ENCODE results near the gene FXYD7. TPM values are rescaled to one million over a fixed set of nuclear protein-coding genes. Genes with fewer than 3 reads are reported as not detected.

Gene FXYD7
- polyA plus RNA-seq, 1 donor (not counting 4 experiments of a cell fraction or from before 2014, with no cell fraction given) = not detected

DNA sequence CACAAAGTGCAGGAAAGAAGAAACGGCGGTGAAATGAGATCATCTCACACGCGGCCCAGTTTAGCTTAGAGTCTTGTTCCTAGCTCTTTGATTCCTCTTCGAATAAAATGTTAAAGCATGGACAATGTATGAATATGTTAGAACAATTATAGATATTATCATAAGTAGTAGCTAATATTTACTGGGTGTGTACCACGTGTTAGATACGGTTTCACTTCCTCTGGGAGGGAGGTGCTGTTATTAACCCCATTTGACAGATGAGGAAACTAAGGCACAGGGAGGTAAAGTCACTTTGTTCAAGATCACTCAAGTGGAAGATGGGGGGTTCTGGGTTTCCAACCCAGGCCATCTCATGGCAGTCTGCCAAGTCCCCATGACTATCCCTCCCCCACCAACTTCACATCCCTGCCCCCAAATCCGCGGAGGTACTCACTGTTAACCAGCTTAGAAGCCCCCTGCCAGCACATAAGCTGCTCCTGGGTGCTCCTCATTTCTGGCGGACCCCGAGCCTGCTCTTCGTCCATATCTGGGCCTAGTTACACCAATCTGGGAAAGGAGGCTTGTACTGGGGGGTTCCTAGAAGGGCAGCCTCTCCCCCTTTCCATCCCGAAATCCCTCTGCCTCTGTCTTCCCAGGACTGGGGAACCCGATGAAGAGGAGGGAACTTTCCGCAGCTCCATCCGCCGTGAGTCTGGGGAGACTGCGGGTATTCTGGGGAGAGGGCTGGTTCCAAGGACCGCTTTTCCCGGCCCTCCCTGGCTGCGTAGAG is 1.0 kb upstream of the FXYD7 start:
- dilution Hi-C loops (cut with MboI; ENCODE audit: extremely low pct_ligation_motif_present, low sequenced_read_pairs) = no loop called here
- no peaks in the 10 kb centered on the region for H3K9me1 ChIP-seq (ENCODE audit: control insufficient read depth, extremely low read depth, insufficient read depth, low read length)
- no peak overlapping the region for H2AFZ ChIP-seq (ENCODE audit: control insufficient read depth, low read length)
- no peak overlapping the region for H3K9ac ChIP-seq (ENCODE audit: control insufficient read depth, extremely low read depth, insufficient read depth, low read length)
- FAIRE-seq (peak; percentile 20), DNase-seq (ENCODE audit: low read depth, low spot score) (no peak)
- peak; percentile 40 for TF ChIP-seq EZH2 (IDR thresholded peaks at IDR 0.05; ENCODE audit: low read length)
- TF ChIP-seq, protein P1, sequence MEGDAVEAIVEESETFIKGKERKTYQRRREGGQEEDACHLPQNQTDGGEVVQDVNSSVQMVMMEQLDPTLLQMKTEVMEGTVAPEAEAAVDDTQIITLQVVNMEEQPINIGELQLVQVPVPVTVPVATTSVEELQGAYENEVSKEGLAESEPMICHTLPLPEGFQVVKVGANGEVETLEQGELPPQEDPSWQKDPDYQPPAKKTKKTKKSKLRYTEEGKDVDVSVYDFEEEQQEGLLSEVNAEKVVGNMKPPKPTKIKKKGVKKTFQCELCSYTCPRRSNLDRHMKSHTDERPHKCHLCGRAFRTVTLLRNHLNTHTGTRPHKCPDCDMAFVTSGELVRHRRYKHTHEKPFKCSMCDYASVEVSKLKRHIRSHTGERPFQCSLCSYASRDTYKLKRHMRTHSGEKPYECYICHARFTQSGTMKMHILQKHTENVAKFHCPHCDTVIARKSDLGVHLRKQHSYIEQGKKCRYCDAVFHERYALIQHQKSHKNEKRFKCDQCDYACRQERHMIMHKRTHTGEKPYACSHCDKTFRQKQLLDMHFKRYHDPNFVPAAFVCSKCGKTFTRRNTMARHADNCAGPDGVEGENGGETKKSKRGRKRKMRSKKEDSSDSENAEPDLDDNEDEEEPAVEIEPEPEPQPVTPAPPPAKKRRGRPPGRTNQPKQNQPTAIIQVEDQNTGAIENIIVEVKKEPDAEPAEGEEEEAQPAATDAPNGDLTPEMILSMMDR (optimal IDR thresholded peaks at IDR 0.05 in 1 of 3, IDR thresholded peaks at IDR 0.05 in 1 of 3, conservative IDR thresholded peaks at IDR 0.05 in 1 of 3; ENCODE audit: extremely low read depth in 1 of 3, insufficient read depth in 2 of 3, low read length in 3 of 3) = no peak
- peaks cover 24% of the 10 kb centered on the region for H3K4me1 ChIP-seq (ENCODE audit: control insufficient read depth, extremely low read depth, insufficient read depth, low read length)
- no peaks in the 10 kb centered on the region for H3K79me2 ChIP-seq (ENCODE audit: control insufficient read depth, insufficient read depth, low read length)
- peaks cover 19% of the 10 kb centered on the region for H3K27me3 ChIP-seq (ENCODE audit: control insufficient read depth, extremely low read depth, insufficient read depth, low read length)
- no peaks in the 10 kb centered on the region for H3K9me3 ChIP-seq (ENCODE audit: control insufficient read depth, low read depth, low read length)
- H4K20me1 ChIP-seq (ENCODE audit: control insufficient read depth, extremely low read depth, insufficient read depth, low read length) = no peaks in the 10 kb centered on the region
- H3K4me2 ChIP-seq (ENCODE audit: control insufficient read depth, extremely low read depth, insufficient read depth, low read depth, low read length) = peak overlapping the region; percentile 56
- no peaks in the 10 kb centered on the region for H3K36me3 ChIP-seq (ENCODE audit: control insufficient read depth in 2 of 2, extremely low read depth in 1 of 2, insufficient read depth in 2 of 2, low read length in 2 of 2)
- no peak overlapping the region for H3K4me3 ChIP-seq (ENCODE audit: control insufficient read depth in 2 of 3, extremely low read depth in 1 of 3, insufficient read depth in 2 of 3, low read depth in 1 of 3, low read length in 3 of 3)
- H3K27ac ChIP-seq (ENCODE audit: control insufficient read depth, insufficient read depth, low read length) = no peak overlapping the region

DNA sequence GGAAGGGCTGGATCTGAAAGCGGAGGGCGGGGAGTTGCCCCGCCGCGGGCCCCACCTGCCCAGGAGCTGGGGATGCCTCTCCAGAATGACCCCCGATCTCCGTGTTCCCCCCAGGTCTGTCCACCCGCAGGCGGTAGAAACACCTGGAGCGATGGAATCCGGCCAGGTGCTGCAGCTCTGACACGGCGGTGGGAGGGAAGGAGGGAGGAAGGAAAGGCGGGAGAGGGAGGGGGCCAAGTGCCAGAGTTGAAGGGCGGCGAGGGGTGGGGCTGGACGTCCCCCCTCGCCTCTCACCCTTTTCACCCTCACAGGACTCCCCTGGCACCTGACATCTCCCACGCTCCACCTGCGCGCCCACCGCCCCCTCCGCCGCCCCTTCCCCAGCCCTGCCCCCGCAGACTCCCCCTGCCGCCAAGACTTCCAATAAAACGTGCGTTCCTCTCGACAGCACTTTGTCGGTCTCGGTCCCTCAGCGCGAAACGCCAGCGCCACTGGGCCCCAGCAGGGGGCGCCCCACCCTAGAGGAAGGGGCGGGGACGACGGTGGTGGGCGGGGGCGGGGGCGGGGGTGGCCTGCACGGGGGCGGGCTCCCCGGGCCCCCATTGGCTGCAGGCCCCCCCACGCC is 337 bp upstream of the FXYD7 start:
- no peaks in the 10 kb centered on the region for H4K20me1 ChIP-seq (ENCODE audit: control insufficient read depth, extremely low read depth, insufficient read depth, low read length)
- peaks cover 21% of the 10 kb centered on the region for H3K4me1 ChIP-seq (ENCODE audit: control insufficient read depth, extremely low read depth, insufficient read depth, low read length)
- H3K9me3 ChIP-seq (ENCODE audit: control insufficient read depth, low read depth, low read length) = no peaks in the 10 kb centered on the region
- H3K36me3 ChIP-seq (ENCODE audit: control insufficient read depth in 2 of 2, extremely low read depth in 1 of 2, insufficient read depth in 2 of 2, low read length in 2 of 2) = no peaks in the 10 kb centered on the region
- no peak overlapping the region for H3K4me3 ChIP-seq (ENCODE audit: control insufficient read depth in 2 of 3, extremely low read depth in 1 of 3, insufficient read depth in 2 of 3, low read depth in 1 of 3, low read length in 3 of 3)
- no peak overlapping the region for H3K9ac ChIP-seq (ENCODE audit: control insufficient read depth, extremely low read depth, insufficient read depth, low read length)
- H3K79me2 ChIP-seq (ENCODE audit: control insufficient read depth, insufficient read depth, low read length) = no peaks in the 10 kb centered on the region
- no peak overlapping the region for H2AFZ ChIP-seq (ENCODE audit: control insufficient read depth, low read length)
- no peak for DNase-seq (ENCODE audit: low read depth, low spot score)
- peak; percentile 3 for TF ChIP-seq EZH2 (IDR thresholded peaks at IDR 0.05; ENCODE audit: low read length)
- TF ChIP-seq, protein P1 (optimal IDR thresholded peaks at IDR 0.05 in 1 of 3, IDR thresholded peaks at IDR 0.05 in 1 of 3, conservative IDR thresholded peaks at IDR 0.05 in 1 of 3; ENCODE audit: extremely low read depth in 1 of 3, insufficient read depth in 2 of 3, low read length in 3 of 3) = peak; percentile 14 to 73 (median 57)
- no peaks in the 10 kb centered on the region for H3K9me1 ChIP-seq (ENCODE audit: control insufficient read depth, extremely low read depth, insufficient read depth, low read length)
- dilution Hi-C loops (cut with MboI; ENCODE audit: extremely low pct_ligation_motif_present, low sequenced_read_pairs) = no loop called here
- FAIRE-seq = no peak
- no peak overlapping the region for H3K27ac ChIP-seq (ENCODE audit: control insufficient read depth, insufficient read depth, low read length)
- peak overlapping the region; percentile 56 for H3K4me2 ChIP-seq (ENCODE audit: control insufficient read depth, extremely low read depth, insufficient read depth, low read depth, low read length)
- H3K27me3 ChIP-seq (ENCODE audit: control insufficient read depth, extremely low read depth, insufficient read depth, low read length) = peaks cover 19% of the 10 kb centered on the region
